Stimulated activated memory B cell treated with anti-CD40 and anti-IgM and Interleukin-4, amounts not matched to agents 10 μg/mL and 1 μg/mL and 100 μg/mL, for 72 hours (primary cell): ENCODE results near the gene C12orf75.

Source experiments
- ATAC-seq: fragments of 150-1000 bp; cut with Tn5 transposase; 2 replicates; pipeline ENCODE4 v1.10.0; 2021
- H3K27ac Mint-ChIP-seq: one replicate; pipeline ENCODE4 v1.8.0; 2022; ENCODE audit warnings: mild to moderate bottlenecking, mixed read lengths
- H3K27me3 Mint-ChIP-seq: one replicate; pipeline ENCODE4 v1.8.0; 2022; ENCODE audit warnings: mixed read lengths
- H3K36me3 Mint-ChIP-seq: one replicate; pipeline ENCODE4 v1.8.0; 2022; ENCODE audit warnings: mixed read lengths
- H3K4me1 Mint-ChIP-seq: one replicate; pipeline ENCODE4 v1.8.0; 2022; ENCODE audit warnings: mixed read lengths
- H3K4me3 Mint-ChIP-seq: one replicate; pipeline ENCODE4 v1.8.0; 2022; ENCODE audit warnings: mild to moderate bottlenecking, moderate library complexity, mixed read lengths
- H3K9me3 Mint-ChIP-seq: one replicate; pipeline ENCODE4 v1.8.0; 2022; ENCODE audit warnings: mixed read lengths

C12orf75 gene

DNA sequence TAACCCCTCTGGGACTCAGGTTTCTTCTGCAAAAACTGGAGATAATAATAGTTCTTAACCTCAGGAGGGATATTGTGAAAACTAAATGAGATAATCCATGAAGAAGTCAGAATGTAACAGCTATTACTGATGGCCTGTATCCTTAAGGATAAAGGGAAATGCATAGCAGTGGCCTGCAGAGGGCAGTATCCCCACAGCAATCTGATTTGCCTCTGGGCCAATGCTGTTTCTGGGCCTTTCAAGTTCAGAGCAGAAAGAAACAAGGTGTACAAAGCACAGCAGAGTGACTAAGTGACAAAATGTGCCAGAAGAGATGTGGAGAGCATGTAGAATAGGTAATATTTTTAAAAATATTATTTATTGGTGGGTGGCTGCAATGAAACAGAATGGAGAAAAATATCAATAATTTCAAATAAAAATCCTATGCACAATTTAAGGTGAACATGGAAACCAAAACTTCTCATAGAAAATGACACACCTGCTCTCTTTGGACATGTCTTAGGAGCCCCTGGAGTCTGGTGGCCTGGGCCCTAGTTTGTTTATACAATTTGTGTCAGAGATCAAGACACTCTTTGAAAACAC, 90.3 kb downstream of the C12orf75 start:
- Mint-ChIP-seq H3K27ac (no peak overlapping the region), H3K4me1 (no peaks in the 10 kb centered on the region), H3K27me3 (peaks cover 20% of the 10 kb centered on the region), H3K9me3 (no peaks in the 10 kb centered on the region), H3K36me3 (no peaks in the 10 kb centered on the region), H3K4me3 (no peak overlapping the region)
- ATAC-seq: no peak
